HCT116 (cell line): ENCODE measurements around the gene GRK5. TPM values are rescaled to one million over a fixed set of nuclear protein-coding genes. Genes with fewer than 3 reads are reported as not detected.

ENCODE experiments used
- ATAC-seq: fragments of 200-7000 bp; cut with Tn5 transposase; 2 replicates; pipeline ENCODE4 v1.9.1; 2020; ENCODE audit warnings: mild to moderate bottlenecking, moderate library complexity
- BruUV-seq: library from RNA; stranded (reverse); fragments of 400-500 nt; replicated peaks from 2 replicates; lab custom pipeline; 2021; lab: Mats Ljungman, UMichigan
- CTCF ChIA-PET: fragments of 300-600 bp; sonication (Branson Sonifier 250); formaldehyde crosslinking; loops from one replicate; lab custom pipeline; 2021; ENCODE audit warnings: antibody characterized with exemption; lab: Charles Lee
- POLR2A ChIA-PET: fragments of 300-600, 350-600 bp; sonication (Branson Sonifier 250); formaldehyde crosslinking; loops from one replicate; lab custom pipeline; 2021; ENCODE audit warnings: antibody characterized with exemption; lab: Charles Lee
- RAD21 ChIA-PET, 2 experiments: fragments of 300-600 bp; sonication (Branson Sonifier 250); formaldehyde crosslinking; loops; one replicate each; lab custom pipeline; 2023; ENCODE audit warnings: low total read pairs in 2 of 2; ENCODE audit not compliant: uncharacterized antibody in 2 of 2, unreplicated experiment in 2 of 2, low non-redundant PET in 1 of 2; lab: Charles Lee
- DNase-seq: peaks from one replicate; pipeline ENCODE4 v3.0.0-alpha.2; 2010; ENCODE audit warnings: low read depth, low spot score
- H2AFZ ChIP-seq: fragments of 200-600 bp; shearing (Covaris generic), sonication (generic); 2 replicates; pipeline ENCODE4 v1.6.1; 2017; ENCODE audit warnings: low read depth, mixed run types, mixed read lengths, antibody characterized with exemption, low read length; ENCODE audit not compliant: poor library complexity, severe bottlenecking
- H3K27ac ChIP-seq: 2 replicates; pipeline ENCODE4 v1.5.1; 2012; ENCODE audit warnings: low read depth, low read length
- H3K27me3 ChIP-seq: fragments of 200-600 bp; sonication (generic); 2 replicates; pipeline ENCODE4 v1.6.1; 2016; ENCODE audit warnings: mixed run types, low read length, mixed read lengths; ENCODE audit not compliant: insufficient read depth
- H3K36me3 ChIP-seq, 2 experiments: fragments of 200-500 bp in 1 of 2; fragments of 200-600 bp in 1 of 2; sonication (Bioruptor generic) in 1 of 2; sonication (generic) in 1 of 2; 2 replicates each; pipeline versions ENCODE4 v1.5.1 to v1.6.1; 2014 to 2016; ENCODE audit warnings: low read length in 2 of 2, inconsistent platforms in 1 of 2, mixed read lengths in 1 of 2, mixed run types in 1 of 2; ENCODE audit not compliant: insufficient read depth in 2 of 2, control insufficient read depth in 1 of 2
- H3K4me1 ChIP-seq, 2 experiments: fragments of 200-600 bp in 1 of 2; sonication (generic) in 1 of 2; 2 replicates each; pipeline versions ENCODE4 v1.5.1 to v1.6.1; 2012 to 2017; ENCODE audit warnings: low read length in 2 of 2, inconsistent platforms in 1 of 2, mild to moderate bottlenecking in 1 of 2, mixed read lengths in 1 of 2, mixed run types in 1 of 2, moderate library complexity in 1 of 2; ENCODE audit not compliant: insufficient read depth in 2 of 2, control insufficient read depth in 1 of 2
- H3K4me2 ChIP-seq: fragments of 200-600 bp; sonication (generic); 2 replicates; pipeline ENCODE4 v1.6.1; 2017; ENCODE audit warnings: mixed run types, low read length, mixed read lengths
- H3K4me3 ChIP-seq, 2 experiments: fragments of 200-600 bp in 1 of 2; sonication (generic) in 1 of 2; replicated peaks in 1 of 2; 2 replicates each; pipeline ENCODE4 v1.5.1; 2011 to 2016; ENCODE audit warnings: low read length in 2 of 2, control low read depth in 1 of 2, low read depth in 1 of 2, mild to moderate bottlenecking in 1 of 2, mixed read lengths in 1 of 2, mixed run types in 1 of 2
- H3K79me2 ChIP-seq: fragments of 200-600 bp; sonication (generic); 2 replicates; pipeline ENCODE4 v1.6.1; 2017; ENCODE audit warnings: mild to moderate bottlenecking, mixed run types, low read length, moderate library complexity, mixed read lengths; ENCODE audit not compliant: insufficient read depth
- H3K9ac ChIP-seq: fragments of 200-600 bp; sonication (generic); 2 replicates; pipeline ENCODE4 v1.6.1; 2016; ENCODE audit warnings: low read length, mixed read lengths
- H3K9me2 ChIP-seq: fragments of 200-600 bp; sonication (generic), shearing (Covaris generic); 2 replicates; pipeline ENCODE4 v1.6.1; 2017; ENCODE audit warnings: mixed run types, mild to moderate bottlenecking, moderate library complexity; ENCODE audit not compliant: insufficient read depth
- H3K9me3 ChIP-seq, 2 experiments: fragments of 200-500 bp in 1 of 2; fragments of 200-600 bp in 1 of 2; sonication (Bioruptor generic) in 1 of 2; sonication (generic) in 1 of 2; 2 replicates each; pipeline ENCODE4 v1.6.1; 2014 to 2017; ENCODE audit warnings: low read length in 2 of 2, mixed read lengths in 2 of 2, inconsistent platforms in 1 of 2, low read depth in 1 of 2, mild to moderate bottlenecking in 1 of 2, mixed run types in 1 of 2, moderate library complexity in 1 of 2; ENCODE audit not compliant: control insufficient read depth in 1 of 2, insufficient read depth in 1 of 2
- H4K20me1 ChIP-seq: fragments of 200-600 bp; sonication (generic), shearing (Covaris generic); 2 replicates; pipeline ENCODE4 v1.6.1; 2017; ENCODE audit warnings: mixed run types, mild to moderate bottlenecking, moderate library complexity; ENCODE audit not compliant: insufficient read depth
- ATF3 ChIP-seq: IDR thresholded peaks from 2 replicates; pipeline ENCODE4 v1.6.1; 2012
- CBX3 ChIP-seq: IDR thresholded peaks from 2 replicates; pipeline ENCODE4 v1.6.1; 2012; ENCODE audit warnings: low read depth
- CTCF ChIP-seq, 3 experiments: fragments of 200-600 bp in 1 of 3; sonication (generic) in 1 of 3; IDR thresholded peaks in 2 of 3; conservative IDR thresholded peaks in 1 of 3; 2 replicates each; pipeline ENCODE4 v1.5.1; 2012 to 2017; ENCODE audit warnings: low read depth in 2 of 3, low read length in 2 of 3, antibody characterized with exemption in 1 of 3, borderline replicate concordance in 1 of 3, control low read depth in 1 of 3, mild to moderate bottlenecking in 1 of 3, mixed read lengths in 1 of 3, mixed run types in 1 of 3, moderate library complexity in 1 of 3; ENCODE audit not compliant: insufficient read depth in 1 of 3
- EGR1 ChIP-seq: IDR thresholded peaks from 2 replicates; pipeline ENCODE4 v1.6.1; 2012; ENCODE audit warnings: low read depth
- EZH2phosphoT487 ChIP-seq: fragments of 200-600 bp; IDR thresholded peaks from 2 replicates; pipeline ENCODE4 v1.6.1; 2018; ENCODE audit warnings: antibody characterized with exemption, borderline replicate concordance
- POLR2A ChIP-seq: IDR thresholded peaks from 2 replicates; pipeline ENCODE4 v1.7.0; 2011; ENCODE audit warnings: borderline replicate concordance; ENCODE audit not compliant: insufficient read depth, insufficient read length; ENCODE audit errors: extremely low read depth
- POLR2AphosphoS5 ChIP-seq: IDR thresholded peaks from 2 replicates; pipeline ENCODE4 v1.6.1; 2011; ENCODE audit warnings: mild to moderate bottlenecking, low read depth, low read length, moderate library complexity
- RAD21 ChIP-seq: IDR thresholded peaks from 2 replicates; pipeline ENCODE4 v1.6.1; 2012; ENCODE audit warnings: low read depth, mild to moderate bottlenecking
- SP1 ChIP-seq: IDR thresholded peaks from 2 replicates; pipeline ENCODE4 v1.6.1; 2012; ENCODE audit warnings: low read depth
- ZBTB33 ChIP-seq: IDR thresholded peaks from 2 replicates; pipeline ENCODE4 v1.6.1; 2011; ENCODE audit warnings: mild to moderate bottlenecking, low read length, moderate library complexity; ENCODE audit not compliant: insufficient replicate concordance; ENCODE audit errors: extremely low read depth
- intact Hi-C: fragments of 100-400 bp; cut with micrococcal nuclease; formaldehyde crosslinking; loops from 2 replicates; pipeline ENCODE4 v1.10.0; 2022
- total RNA-seq: library from RNA; stranded (reverse); gene quantifications from one replicate; pipeline ENCODE4 v1.2.1, GENCODE V29; 2021; ENCODE audit not compliant: unreplicated experiment
- TF ChIP-seq, protein P1 (sequence below): IDR thresholded peaks from 2 replicates; pipeline ENCODE4 v1.6.1; 2012

Gene GRK5
- total RNA-seq, 1 experiment from 2014 or later = 7.3 TPM

- Histone ChIP-seq H4K20me1 (no peaks in the 10 kb centered on the region), H3K4me1 (no peaks in the 10 kb centered on the region), H3K9ac (no peak overlapping the region), H3K36me3 (no peaks in the 10 kb centered on the region), H3K27ac (no peak overlapping the region), H3K4me3 (no peak overlapping the region), H3K27me3 (no peaks in the 10 kb centered on the region), H2AFZ (no peak overlapping the region), H3K9me2 (no peaks in the 10 kb centered on the region)
- ChIA-PET CTCF (interaction anchor here (1.1 kb wide), 1 partner anchor 16 kb away, joined by 3 read pairs; no protein-coding TSS in a partner anchor), RAD21 (no interaction called here)
- intact Hi-C loops = no loop called here
- TF ChIP-seq POLR2AphosphoS5 (no peak), EGR1 (no peak), ZBTB33 (no peak), ATF3 (no peak), RAD21 (no peak), POLR2A (no peak), SP1 (no peak), CBX3 (no peak), CTCF (IDR thresholded peaks at IDR 0.05 in 2 of 3, conservative IDR thresholded peaks at IDR 0.05 in 1 of 3; ENCODE audit: borderline replicate concordance in 1 of 3, insufficient read depth in 1 of 3, low read depth in 2 of 3, low read length in 2 of 3) (no peak), EZH2phosphoT487 (no peak)
- TF ChIP-seq, protein P1, sequence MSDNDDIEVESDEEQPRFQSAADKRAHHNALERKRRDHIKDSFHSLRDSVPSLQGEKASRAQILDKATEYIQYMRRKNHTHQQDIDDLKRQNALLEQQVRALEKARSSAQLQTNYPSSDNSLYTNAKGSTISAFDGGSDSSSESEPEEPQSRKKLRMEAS = no peak
- TF ChIP-seq, all 23 proteins: peak for 0
- Histone ChIP-seq H3K9me3 (no peaks in the 10 kb centered on the region), H3K4me2 (no peak overlapping the region), H3K79me2 (no peaks in the 10 kb centered on the region)
- no TSS peak for BruUV-seq
- DNase-seq (no peak), ATAC-seq (no peak)
- POLR2A ChIA-PET = no interaction called here
These were observed 160.6 kb downstream of the GRK5 start for GRCh38 chr10:119367841-119368549.
